Prostate gland (tissue), 2 donors: ENCODE results near the gene INTS14.

Experiments
- POLR2A ChIP-seq: fragments of 450-650 bp; IDR thresholded peaks from one replicate; pipeline ENCODE4 v1.6.1; 2016; ENCODE audit warnings: antibody characterized with exemption, mild to moderate bottlenecking
- TF ChIP-seq, protein P1 (sequence below), 4 experiments: fragments of 200-600 bp in 2 of 4; fragments of 450-650 bp in 2 of 4; sonication (generic) in 2 of 4; IDR thresholded peaks; 1 replicate in 3 of 4; 2 replicates in 1 of 4; pipeline ENCODE4 v1.5.1; 2016 to 2019; ENCODE audit warnings: antibody characterized with exemption in 4 of 4, mild to moderate bottlenecking in 2 of 4, moderate library complexity in 2 of 4

DNA sequence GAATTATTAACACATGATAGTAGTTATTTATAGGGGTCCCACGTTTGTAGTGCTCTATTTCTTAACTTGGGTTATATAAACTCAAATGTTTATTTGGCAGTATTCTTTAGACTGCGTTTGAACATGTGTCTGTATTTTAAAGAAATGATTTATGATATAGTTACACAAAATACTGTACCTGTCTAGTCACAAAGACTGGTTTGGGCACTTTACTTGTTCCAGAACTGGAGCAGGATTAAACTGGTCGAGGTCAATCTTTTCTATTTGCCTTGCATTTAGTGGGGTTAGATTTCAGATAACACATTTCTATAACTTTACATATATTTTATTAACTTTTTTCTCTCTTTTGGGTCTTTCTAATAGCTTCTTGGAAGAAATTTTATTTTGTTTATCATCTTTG is 41.2 kb downstream of the INTS14 start:
- TF ChIP-seq, protein P1, sequence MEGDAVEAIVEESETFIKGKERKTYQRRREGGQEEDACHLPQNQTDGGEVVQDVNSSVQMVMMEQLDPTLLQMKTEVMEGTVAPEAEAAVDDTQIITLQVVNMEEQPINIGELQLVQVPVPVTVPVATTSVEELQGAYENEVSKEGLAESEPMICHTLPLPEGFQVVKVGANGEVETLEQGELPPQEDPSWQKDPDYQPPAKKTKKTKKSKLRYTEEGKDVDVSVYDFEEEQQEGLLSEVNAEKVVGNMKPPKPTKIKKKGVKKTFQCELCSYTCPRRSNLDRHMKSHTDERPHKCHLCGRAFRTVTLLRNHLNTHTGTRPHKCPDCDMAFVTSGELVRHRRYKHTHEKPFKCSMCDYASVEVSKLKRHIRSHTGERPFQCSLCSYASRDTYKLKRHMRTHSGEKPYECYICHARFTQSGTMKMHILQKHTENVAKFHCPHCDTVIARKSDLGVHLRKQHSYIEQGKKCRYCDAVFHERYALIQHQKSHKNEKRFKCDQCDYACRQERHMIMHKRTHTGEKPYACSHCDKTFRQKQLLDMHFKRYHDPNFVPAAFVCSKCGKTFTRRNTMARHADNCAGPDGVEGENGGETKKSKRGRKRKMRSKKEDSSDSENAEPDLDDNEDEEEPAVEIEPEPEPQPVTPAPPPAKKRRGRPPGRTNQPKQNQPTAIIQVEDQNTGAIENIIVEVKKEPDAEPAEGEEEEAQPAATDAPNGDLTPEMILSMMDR (IDR thresholded peaks at IDR 0.05) = no peak
- TF ChIP-seq POLR2A = no peak
